HUES64 (cell line): ENCODE data around the gene PEX5. TPM values are rescaled to one million over a fixed set of nuclear protein-coding genes. Genes with fewer than 3 reads are reported as not detected.

Experiments
- H3K27ac ChIP-seq: 2 replicates; pipeline ENCODE4 v1.7.0; 2013; ENCODE audit warnings: low read depth, low read length, inconsistent platforms
- H3K27me3 ChIP-seq: 2 replicates; pipeline ENCODE4 v1.6.1; 2013; ENCODE audit warnings: mild to moderate bottlenecking, low read length; ENCODE audit not compliant: insufficient read depth
- H3K36me3 ChIP-seq: 2 replicates; pipeline ENCODE4 v1.6.1; 2013; ENCODE audit warnings: mild to moderate bottlenecking, low read length; ENCODE audit not compliant: insufficient read depth
- H3K4me1 ChIP-seq: 2 replicates; pipeline ENCODE4 v1.6.1; 2013; ENCODE audit warnings: mild to moderate bottlenecking, low read length, moderate library complexity; ENCODE audit not compliant: insufficient read depth
- H3K4me3 ChIP-seq: 2 replicates; pipeline ENCODE4 v1.5.1; 2013; ENCODE audit warnings: mild to moderate bottlenecking, low read length, moderate library complexity
- H3K9ac ChIP-seq: 2 replicates; pipeline ENCODE4 v1.6.1; 2013; ENCODE audit warnings: mild to moderate bottlenecking, low read depth, low read length
- H3K9me3 ChIP-seq: 2 replicates; pipeline ENCODE4 v1.6.1; 2013; ENCODE audit warnings: low read depth, low read length; ENCODE audit not compliant: insufficient read depth
- WGBS: fragments of 150-250, 120-280 bp; methylation state at CpG from one replicate; pipeline ENCODE4 v1.1.7; 2013; ENCODE audit warnings: missing lambda C conversion rate; 5-methylcytosine and 5-hydroxymethylcytosine counted together
- polyA plus RNA-seq, 2 experiments: library from polyadenylated mRNA; stranded (reverse); fragments of 50-300 nt; gene quantifications; one replicate each; pipeline ENCODE4 v1.2.3, GENCODE V29; 2013

Gene PEX5
- 21.6 TPM for polyA plus RNA-seq (2013, experiment 1 of 2)
- 23.5 TPM for polyA plus RNA-seq (2013, experiment 2 of 2)

- Histone ChIP-seq H3K4me3 (peak within 1 kb of the TSS; percentile 73), H3K4me1 (peaks cover 13% of the 10 kb centered on the region; the same call in 1 of the 2 replicates), H3K9me3 (no peaks in the 10 kb centered on the region), H3K27me3 (no peaks in the 10 kb centered on the region), H3K27ac (peak within 1 kb of the TSS; percentile 58), H3K36me3 (peaks cover 34% of the 10 kb centered on the region), H3K9ac (peak within 1 kb of the TSS; percentile 82)
- WGBS, result under 1% methylated on average over 65 of the region's 68 CpGs
Observed at GRCh38 chr12:7189398-7190267, at the start of gene PEX5. Gene PEX5 (plus strand): TSS chr12:7189686. CDS start chr12:7190378, 692 bp downstream.

DNA sequence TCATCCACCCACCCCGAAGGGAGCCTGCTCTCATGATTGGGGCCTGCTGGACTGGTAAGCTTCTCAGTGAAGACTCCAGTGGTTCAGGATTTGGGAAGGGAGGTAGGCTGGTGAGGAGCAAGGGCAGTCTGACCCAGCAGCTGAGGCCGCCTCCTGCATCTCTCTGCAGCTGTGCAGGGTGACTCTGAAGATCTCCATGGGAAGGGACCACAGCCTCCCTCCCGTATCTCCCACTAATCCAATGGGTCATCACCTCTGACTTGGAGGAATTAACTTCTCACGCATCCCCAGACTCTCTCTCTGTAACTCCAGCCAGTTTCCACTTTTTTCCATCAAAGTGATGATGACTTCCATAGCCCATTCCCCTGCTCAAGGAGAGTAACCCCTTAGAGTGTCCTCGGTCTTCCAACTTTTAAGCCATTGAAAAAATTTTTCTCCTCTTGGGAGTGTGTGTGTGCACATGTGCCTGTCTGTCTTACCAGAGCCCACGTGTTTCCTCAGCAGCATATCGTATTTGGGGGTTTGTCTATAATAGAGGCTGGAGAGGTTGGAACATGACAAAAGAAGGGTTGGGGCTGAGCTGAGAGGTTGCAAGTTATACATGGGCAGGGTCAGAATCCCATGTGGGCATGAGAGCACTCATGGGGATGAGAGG lies 48.0 kb upstream of the PEX5 start:
- Histone ChIP-seq H3K36me3 (peaks cover 25% of the 10 kb centered on the region), H3K4me3 (no peak overlapping the region), H3K9me3 (no peaks in the 10 kb centered on the region), H3K27me3 (no peaks in the 10 kb centered on the region), H3K4me1 (no peaks in the 10 kb centered on the region), H3K9ac (no peak overlapping the region), H3K27ac (no peak overlapping the region)
- WGBS, result 92% methylated on average over 7 of the region's 7 CpGs

GRCh38 chr12:7142056-7142644 lies 47.3 kb upstream of the PEX5 start:
- no peak overlapping the region for H3K9ac ChIP-seq
- H3K27me3 ChIP-seq, result no peaks in the 10 kb centered on the region
- peaks cover 18% of the 10 kb centered on the region for H3K36me3 ChIP-seq

GRCh38 chr12:7142809-7143465 lies 46.5 kb upstream of the PEX5 start:
- no peaks in the 10 kb centered on the region for H3K4me1 ChIP-seq
- H3K36me3 ChIP-seq, result peaks cover 11% of the 10 kb centered on the region; the same call in 1 of the 2 replicates
- H3K9ac ChIP-seq, result no peak overlapping the region
- 96% methylated on average over 18 of the region's 18 CpGs for WGBS
- no peaks in the 10 kb centered on the region for H3K27me3 ChIP-seq
- no peak overlapping the region for H3K27ac ChIP-seq
- no peaks in the 10 kb centered on the region for H3K9me3 ChIP-seq
- H3K4me3 ChIP-seq, result no peak overlapping the region

More at GRCh38 chr12:7142056-7142644, 47.3 kb upstream of the PEX5 start:
- Histone ChIP-seq H3K4me3 (no peak overlapping the region), H3K4me1 (no peaks in the 10 kb centered on the region), H3K27ac (no peak overlapping the region), H3K9me3 (no peaks in the 10 kb centered on the region)
- 75% methylated on average over 5 of the region's 5 CpGs for WGBS

- 95% methylated on average over 7 of the region's 7 CpGs for WGBS
- H3K9ac ChIP-seq, result no peak overlapping the region
- no peaks in the 10 kb centered on the region for H3K27me3 ChIP-seq
- no peak overlapping the region for H3K27ac ChIP-seq
- no peaks in the 10 kb centered on the region for H3K4me1 ChIP-seq
- H3K36me3 ChIP-seq, result peaks cover 9% of the 10 kb centered on the region; the same call in 1 of the 2 replicates
- H3K4me3 ChIP-seq, result no peak overlapping the region
- no peaks in the 10 kb centered on the region for H3K9me3 ChIP-seq
Observed at GRCh38 chr12:7143564-7143963, 45.9 kb upstream of the PEX5 start.

- H3K4me1 ChIP-seq, result no peaks in the 10 kb centered on the region
- no peaks in the 10 kb centered on the region for H3K9me3 ChIP-seq
- no peak overlapping the region for H3K4me3 ChIP-seq
- WGBS, result 66% methylated on average over 10 of the region's 11 CpGs
- peaks cover 19% of the 10 kb centered on the region for H3K36me3 ChIP-seq
- no peak overlapping the region for H3K9ac ChIP-seq
- H3K27ac ChIP-seq, result no peak overlapping the region
- H3K27me3 ChIP-seq, result no peaks in the 10 kb centered on the region
Observed at GRCh38 chr12:7144414-7145120, 44.9 kb upstream of the PEX5 start.

DNA sequence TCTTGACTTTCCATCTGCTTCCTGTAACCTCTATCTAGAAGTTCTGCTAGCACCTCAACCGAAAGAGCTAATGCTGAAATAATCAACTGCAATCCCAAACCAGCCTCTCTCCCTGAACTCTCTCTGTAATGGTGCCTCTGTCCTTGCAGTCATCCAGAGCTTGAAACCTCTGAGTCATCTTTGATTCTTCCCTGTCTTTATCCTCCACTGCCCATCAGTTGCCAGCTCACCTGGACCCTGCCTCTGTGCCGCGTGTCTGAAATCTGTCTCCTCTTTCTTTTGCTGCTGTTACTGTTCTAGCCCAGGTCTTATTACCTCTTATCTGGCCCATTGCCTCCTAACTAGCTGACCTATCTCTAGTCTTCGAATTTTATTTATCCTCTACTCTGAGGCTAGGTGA lies 43.8 kb upstream of the PEX5 start:
- Histone ChIP-seq H3K27ac (no peak overlapping the region), H3K9ac (no peak overlapping the region), H3K4me1 (no peaks in the 10 kb centered on the region), H3K27me3 (no peaks in the 10 kb centered on the region), H3K36me3 (peaks cover 28% of the 10 kb centered on the region), H3K4me3 (no peak overlapping the region), H3K9me3 (no peaks in the 10 kb centered on the region)
- WGBS, result 76% methylated on average over 4 of the region's 4 CpGs

DNA sequence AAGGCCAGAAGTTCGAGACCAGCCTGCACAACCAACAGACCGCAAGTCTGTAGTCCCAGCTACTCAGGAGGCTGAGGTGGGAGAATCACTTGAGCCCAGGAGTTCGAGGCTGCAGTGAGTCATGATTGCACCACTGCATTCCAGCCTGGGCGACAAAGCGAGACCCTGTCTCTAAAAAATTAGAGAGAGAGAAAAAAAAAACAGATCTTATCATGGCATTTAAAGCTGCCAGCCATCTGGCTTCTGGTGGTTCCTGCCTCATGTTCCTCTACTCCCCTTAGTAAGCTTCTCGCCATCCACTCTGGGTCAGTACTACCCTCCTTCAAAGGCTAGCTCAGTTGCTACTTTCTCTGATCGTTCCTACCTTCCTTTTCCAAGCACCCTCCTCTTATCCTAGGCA lies 43.3 kb upstream of the PEX5 start:
- Histone ChIP-seq H3K9ac (no peak overlapping the region), H3K27me3 (no peaks in the 10 kb centered on the region), H3K4me1 (no peaks in the 10 kb centered on the region), H3K36me3 (peaks cover 34% of the 10 kb centered on the region), H3K27ac (no peak overlapping the region), H3K9me3 (no peaks in the 10 kb centered on the region), H3K4me3 (no peak overlapping the region)
- WGBS, result 95% methylated on average over 7 of the region's 7 CpGs

- Histone ChIP-seq H3K4me3 (no peak overlapping the region), H3K4me1 (no peaks in the 10 kb centered on the region), H3K36me3 (peaks cover 37% of the 10 kb centered on the region), H3K27me3 (no peaks in the 10 kb centered on the region), H3K9me3 (no peaks in the 10 kb centered on the region), H3K27ac (no peak overlapping the region), H3K9ac (no peak overlapping the region)
- 93% methylated on average over 7 of the region's 7 CpGs for WGBS
Observed at GRCh38 chr12:7146906-7147305, 42.6 kb upstream of the PEX5 start.

- WGBS, result 94% methylated on average over 12 of the region's 12 CpGs
- H3K9me3 ChIP-seq, result no peaks in the 10 kb centered on the region
- no peak overlapping the region for H3K4me3 ChIP-seq
- no peak overlapping the region for H3K9ac ChIP-seq
- H3K27ac ChIP-seq, result no peak overlapping the region
- no peaks in the 10 kb centered on the region for H3K4me1 ChIP-seq
- peaks cover 38% of the 10 kb centered on the region for H3K36me3 ChIP-seq
- no peaks in the 10 kb centered on the region for H3K27me3 ChIP-seq
Observed at GRCh38 chr12:7150356-7150755, 39.1 kb upstream of the PEX5 start.
